ENCODE results near the gene RPUSD3.

DNA sequence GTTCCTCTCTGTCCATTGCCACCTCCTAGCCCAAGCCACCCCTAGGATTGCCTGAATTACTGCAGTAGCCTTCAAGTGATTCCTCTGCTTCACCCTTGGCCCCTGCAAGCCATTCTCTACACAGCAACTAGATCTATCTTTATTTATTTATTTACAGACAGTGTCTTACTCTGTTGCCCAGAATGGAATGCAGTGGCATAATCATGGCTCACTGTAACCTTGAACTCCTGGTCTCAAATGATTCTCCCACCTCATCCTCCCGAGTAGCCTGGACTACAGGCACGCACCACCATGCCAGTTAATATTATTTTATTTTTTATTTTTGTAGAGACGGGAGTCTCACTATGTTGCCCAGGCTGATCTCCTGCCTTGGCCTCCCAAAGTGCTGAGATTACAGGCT, 44.7 kb upstream of the RPUSD3 start:
- TF ChIP-seq POLR2A (IDR thresholded peaks at IDR 0.05) = no peak
- TF ChIP-seq, protein P1, sequence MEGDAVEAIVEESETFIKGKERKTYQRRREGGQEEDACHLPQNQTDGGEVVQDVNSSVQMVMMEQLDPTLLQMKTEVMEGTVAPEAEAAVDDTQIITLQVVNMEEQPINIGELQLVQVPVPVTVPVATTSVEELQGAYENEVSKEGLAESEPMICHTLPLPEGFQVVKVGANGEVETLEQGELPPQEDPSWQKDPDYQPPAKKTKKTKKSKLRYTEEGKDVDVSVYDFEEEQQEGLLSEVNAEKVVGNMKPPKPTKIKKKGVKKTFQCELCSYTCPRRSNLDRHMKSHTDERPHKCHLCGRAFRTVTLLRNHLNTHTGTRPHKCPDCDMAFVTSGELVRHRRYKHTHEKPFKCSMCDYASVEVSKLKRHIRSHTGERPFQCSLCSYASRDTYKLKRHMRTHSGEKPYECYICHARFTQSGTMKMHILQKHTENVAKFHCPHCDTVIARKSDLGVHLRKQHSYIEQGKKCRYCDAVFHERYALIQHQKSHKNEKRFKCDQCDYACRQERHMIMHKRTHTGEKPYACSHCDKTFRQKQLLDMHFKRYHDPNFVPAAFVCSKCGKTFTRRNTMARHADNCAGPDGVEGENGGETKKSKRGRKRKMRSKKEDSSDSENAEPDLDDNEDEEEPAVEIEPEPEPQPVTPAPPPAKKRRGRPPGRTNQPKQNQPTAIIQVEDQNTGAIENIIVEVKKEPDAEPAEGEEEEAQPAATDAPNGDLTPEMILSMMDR (IDR thresholded peaks at IDR 0.05) = no peak

Data from uterus (tissue), 2 donors.